Stimulated activated memory B cell treated with anti-CD40 and anti-IgM and Interleukin-4, amounts not matched to agents 10 μg/mL and 1 μg/mL and 100 μg/mL, for 72 hours (primary cell): ENCODE measurements around the gene CST5.
"Not testable (repeated sequence)": the region's sequence is repeated elsewhere in the genome, so short reads cannot be mapped to it uniquely, and the experiment has no call there.

Source experiments
- ATAC-seq: fragments of 150-1000 bp; cut with Tn5 transposase; 2 replicates; pipeline ENCODE4 v1.10.0; 2021
- H3K27ac Mint-ChIP-seq: one replicate; pipeline ENCODE4 v1.8.0; 2022; ENCODE audit warnings: mild to moderate bottlenecking, mixed read lengths
- H3K27me3 Mint-ChIP-seq: one replicate; pipeline ENCODE4 v1.8.0; 2022; ENCODE audit warnings: mixed read lengths
- H3K36me3 Mint-ChIP-seq: one replicate; pipeline ENCODE4 v1.8.0; 2022; ENCODE audit warnings: mixed read lengths
- H3K4me1 Mint-ChIP-seq: one replicate; pipeline ENCODE4 v1.8.0; 2022; ENCODE audit warnings: mixed read lengths
- H3K4me3 Mint-ChIP-seq: one replicate; pipeline ENCODE4 v1.8.0; 2022; ENCODE audit warnings: mild to moderate bottlenecking, moderate library complexity, mixed read lengths
- H3K9me3 Mint-ChIP-seq: one replicate; pipeline ENCODE4 v1.8.0; 2022; ENCODE audit warnings: mixed read lengths

The CST5 gene

DNA sequence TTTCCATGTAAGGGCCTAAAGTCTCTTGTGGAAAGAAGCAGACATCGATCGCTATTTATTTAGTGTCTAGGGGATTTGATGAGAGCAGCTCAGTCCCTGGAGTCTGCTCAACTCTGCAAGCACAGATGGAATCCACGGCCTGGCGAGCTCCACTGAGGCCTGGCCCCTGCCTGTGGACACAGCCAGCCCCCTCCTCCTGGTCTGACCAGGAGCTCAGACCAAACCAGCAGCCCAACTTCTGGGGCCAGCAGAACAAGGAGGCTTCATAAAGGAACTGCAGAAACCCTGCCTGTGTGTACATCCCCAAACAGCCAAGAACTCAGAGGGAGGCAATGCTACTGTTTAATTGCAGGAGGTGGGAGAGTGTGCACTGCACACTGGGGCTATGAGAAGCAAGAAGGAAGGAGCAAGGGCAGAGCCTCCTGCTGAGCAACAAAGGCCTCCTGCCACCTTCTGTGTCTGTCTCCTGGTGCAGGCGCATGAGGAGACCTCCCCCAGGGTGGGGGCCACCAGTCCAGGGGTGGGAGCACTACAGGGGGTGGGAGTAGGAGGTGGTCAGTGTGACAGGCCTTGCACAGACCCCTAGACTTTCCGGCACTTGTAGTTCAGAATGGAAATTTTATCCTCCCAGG lies 3.8 kb downstream of the CST5 start:
- Mint-ChIP-seq H3K27ac (no peak overlapping the region), H3K36me3 (no peaks in the 10 kb centered on the region), H3K27me3 (peaks cover 7% of the 10 kb centered on the region), H3K4me3 (no peak overlapping the region), H3K9me3 (peaks cover 2% of the 10 kb centered on the region), H3K4me1 (no peaks in the 10 kb centered on the region)
- ATAC-seq: no peak

DNA sequence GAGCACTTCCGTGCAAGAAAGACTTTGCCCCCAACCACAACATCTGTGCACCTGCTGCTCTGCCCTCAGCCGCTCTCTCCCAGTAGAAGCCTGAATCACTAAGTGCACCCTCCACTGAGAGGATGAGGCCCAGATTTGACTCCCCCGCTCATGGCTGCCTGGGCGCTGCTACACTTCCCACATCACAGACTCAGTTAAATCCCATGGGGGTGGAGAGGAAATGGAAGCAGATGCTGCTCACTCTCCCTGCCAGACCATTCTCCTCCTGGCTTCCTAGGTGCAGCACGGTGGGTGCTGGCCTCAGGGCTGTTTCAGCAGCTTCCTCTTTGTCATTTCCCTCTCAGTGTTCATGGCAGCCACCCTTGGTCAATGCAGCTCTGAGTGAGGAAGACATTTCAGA lies 4.8 kb downstream of the CST5 start:
- peak; percentile 28 for ATAC-seq
- Mint-ChIP-seq H3K4me3 (no peak overlapping the region), H3K27me3 (peaks cover 15% of the 10 kb centered on the region), H3K9me3 (peaks cover 2% of the 10 kb centered on the region), H3K27ac (no peak overlapping the region), H3K36me3 (no peaks in the 10 kb centered on the region), H3K4me1 (no peaks in the 10 kb centered on the region)

DNA sequence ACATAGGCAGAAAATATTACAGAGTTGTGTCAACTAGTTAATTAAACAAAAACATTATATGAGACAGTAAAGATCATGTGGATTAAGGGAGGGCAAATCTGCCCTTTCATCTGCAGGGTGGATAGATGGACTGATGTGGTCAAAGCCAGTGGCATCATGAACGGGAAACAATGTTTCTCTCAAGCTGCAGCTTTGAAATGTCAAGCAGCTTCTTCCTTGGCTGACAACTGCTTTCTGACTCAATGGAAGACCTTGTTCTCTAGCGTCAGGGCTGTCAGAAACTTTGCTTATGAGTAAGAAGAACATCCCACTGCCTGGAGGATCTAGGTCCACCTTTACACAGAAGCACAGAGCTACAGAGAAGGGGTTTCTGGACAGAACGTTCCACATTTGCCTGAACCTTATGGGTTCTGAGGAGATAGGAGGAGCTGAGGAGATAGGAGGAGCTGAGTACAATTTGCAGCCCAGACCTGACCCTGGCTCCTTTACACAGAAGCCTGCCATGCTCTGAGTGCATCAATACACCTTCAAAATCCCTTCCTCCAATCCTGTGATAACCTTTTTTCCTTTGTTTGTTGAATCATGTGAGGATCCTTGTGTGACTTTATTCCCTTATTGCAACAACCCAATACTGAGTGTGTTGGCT lies 6.1 kb downstream of the CST5 start:
- Mint-ChIP-seq H3K36me3 (no peaks in the 10 kb centered on the region), H3K9me3 (peaks cover 2% of the 10 kb centered on the region), H3K27me3 (peaks cover 26% of the 10 kb centered on the region), H3K4me3 (no peak overlapping the region), H3K27ac (no peak overlapping the region), H3K4me1 (no peaks in the 10 kb centered on the region)
- no peak for ATAC-seq

DNA sequence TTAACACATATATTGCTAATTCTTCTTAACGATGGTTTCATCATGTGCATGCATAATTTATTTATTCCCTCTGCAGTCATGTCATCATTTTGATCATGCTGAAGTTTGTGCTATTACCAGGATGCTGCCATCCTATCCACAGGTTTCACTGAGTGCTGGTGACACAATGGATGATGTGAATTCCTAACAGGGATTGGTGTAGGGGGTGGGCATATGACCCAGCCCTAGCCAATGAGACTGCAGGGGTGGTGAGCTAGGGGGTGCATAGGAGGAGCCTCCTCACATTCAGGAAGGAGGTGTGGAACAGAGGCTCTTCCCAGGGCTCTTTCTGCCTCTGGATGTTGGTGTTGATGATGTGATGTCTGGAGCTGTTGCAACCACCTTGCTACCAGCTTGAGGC lies 7.5 kb downstream of the CST5 start:
- Mint-ChIP-seq H3K9me3 (peaks cover 2% of the 10 kb centered on the region), H3K36me3 (no peaks in the 10 kb centered on the region), H3K4me1 (no peaks in the 10 kb centered on the region), H3K27me3 (peaks cover 29% of the 10 kb centered on the region), H3K4me3 (no peak overlapping the region), H3K27ac (no peak overlapping the region)
- no peak for ATAC-seq

DNA sequence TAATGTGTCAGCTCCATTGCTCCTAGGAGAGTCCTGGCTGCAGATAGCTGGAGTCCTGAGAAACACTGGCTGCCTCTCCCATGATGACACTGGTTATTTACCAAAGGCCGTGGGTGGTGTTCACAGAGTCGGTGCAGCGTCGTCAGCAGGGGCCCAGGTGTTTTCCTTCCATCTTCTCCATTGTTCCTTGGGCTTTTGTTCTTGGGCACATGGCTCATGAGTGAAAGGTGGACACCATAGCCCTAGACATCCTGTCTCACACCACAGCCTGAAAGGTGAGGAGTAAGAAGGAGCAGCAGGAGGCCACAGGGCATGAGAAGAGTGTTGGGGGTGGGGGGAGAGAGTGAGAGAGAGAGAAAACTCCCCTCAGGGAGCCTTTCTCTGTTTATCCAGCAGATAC lies 9.1 kb downstream of the CST5 start:
- Mint-ChIP-seq H3K4me3 (no peak overlapping the region), H3K27me3 (peaks cover 29% of the 10 kb centered on the region)

DNA sequence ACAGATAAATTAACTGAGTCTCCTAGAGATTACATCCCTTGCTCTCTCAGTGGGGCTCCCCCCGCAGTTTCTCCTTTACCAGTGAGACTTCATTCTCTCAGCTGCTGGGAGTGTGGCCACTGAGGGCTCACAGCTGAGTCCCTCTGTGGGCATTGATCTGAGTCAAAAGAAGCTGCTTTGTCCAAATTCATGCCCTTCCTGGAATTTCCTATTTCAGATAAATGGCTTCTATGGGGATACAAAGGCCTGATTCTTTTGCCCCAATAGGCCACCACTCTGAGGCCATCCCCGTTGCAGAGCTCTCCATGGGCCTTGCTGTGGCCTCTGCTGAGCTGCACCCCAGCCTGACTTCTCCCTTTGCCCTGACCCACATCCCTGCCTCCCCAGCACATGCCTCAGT lies 10.0 kb downstream of the CST5 start:
- Mint-ChIP-seq H3K27me3 (peaks cover 23% of the 10 kb centered on the region), H3K4me1 (no peaks in the 10 kb centered on the region), H3K36me3 (no peaks in the 10 kb centered on the region), H3K4me3 (no peak overlapping the region), H3K27ac (no peak overlapping the region), H3K9me3 (peaks cover 2% of the 10 kb centered on the region)
- no peak for ATAC-seq

More for the DNA sequence above, 9.1 kb downstream of the CST5 start:
- Mint-ChIP-seq H3K4me1 (no peaks in the 10 kb centered on the region), H3K27ac (no peak overlapping the region), H3K36me3 (no peaks in the 10 kb centered on the region), H3K9me3 (peaks cover 2% of the 10 kb centered on the region)
- ATAC-seq: no peak

DNA sequence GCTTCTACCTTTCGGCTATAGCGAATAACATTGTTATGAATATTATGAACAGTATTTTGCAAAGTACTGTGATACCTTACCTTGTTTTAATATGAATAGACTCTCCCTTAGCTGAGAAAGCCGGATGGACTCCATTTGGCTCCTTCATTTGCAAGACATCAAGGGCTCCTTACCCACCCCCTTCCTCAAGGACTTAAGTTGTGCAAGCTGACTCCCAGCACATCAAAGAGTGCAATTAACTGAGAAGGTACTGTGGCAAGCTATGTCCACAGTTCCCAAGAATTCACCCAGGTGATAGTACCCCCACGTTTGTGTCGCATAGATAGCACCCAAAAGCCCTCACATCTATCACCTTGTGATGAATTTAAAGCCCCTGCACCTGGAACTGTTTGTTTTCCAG lies 11.2 kb downstream of the CST5 start:
- Mint-ChIP-seq H3K36me3 (no peaks in the 10 kb centered on the region), H3K4me1 (no peaks in the 10 kb centered on the region), H3K9me3 (peaks cover 2% of the 10 kb centered on the region), H3K27ac (no peak overlapping the region), H3K4me3 (no peak overlapping the region), H3K27me3 (peaks cover 22% of the 10 kb centered on the region)
- ATAC-seq: no peak

DNA sequence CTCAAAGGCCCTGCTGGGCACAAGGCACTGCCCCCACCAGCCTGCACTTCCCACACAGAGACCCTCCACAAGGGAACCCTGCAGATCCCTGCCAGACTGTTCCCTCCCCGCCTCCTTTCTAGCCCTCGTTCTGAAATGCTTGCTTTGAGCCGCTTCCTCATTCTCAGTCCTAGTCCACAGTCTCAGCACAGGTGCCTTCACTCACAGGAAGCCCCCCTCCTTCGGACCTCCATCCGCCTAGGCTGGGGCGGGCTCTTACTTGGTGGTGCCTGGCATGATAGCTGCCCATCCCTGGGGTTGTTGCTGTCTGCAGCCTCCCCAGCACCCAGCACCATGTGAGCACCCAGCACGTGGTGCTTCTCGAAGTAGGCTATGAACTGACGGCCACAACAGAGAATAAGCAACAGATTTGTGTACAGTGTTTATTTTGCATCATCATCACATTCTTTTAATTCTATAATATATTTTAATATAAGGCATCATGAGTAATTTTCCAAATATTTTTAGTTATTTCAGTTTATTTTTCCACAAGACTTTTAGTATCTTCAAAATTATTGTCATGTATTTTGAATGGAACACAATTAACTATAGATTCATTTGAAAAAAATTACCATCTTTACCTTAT lies 12.3 kb downstream of the CST5 start:
- H3K4me3 Mint-ChIP-seq: no peak overlapping the region
- peaks cover 22% of the 10 kb centered on the region for H3K27me3 Mint-ChIP-seq
- H3K36me3 Mint-ChIP-seq: no peaks in the 10 kb centered on the region
- ATAC-seq: peak; percentile 36
- no peaks in the 10 kb centered on the region for H3K9me3 Mint-ChIP-seq
- no peaks in the 10 kb centered on the region for H3K4me1 Mint-ChIP-seq
- no peak overlapping the region for H3K27ac Mint-ChIP-seq

DNA sequence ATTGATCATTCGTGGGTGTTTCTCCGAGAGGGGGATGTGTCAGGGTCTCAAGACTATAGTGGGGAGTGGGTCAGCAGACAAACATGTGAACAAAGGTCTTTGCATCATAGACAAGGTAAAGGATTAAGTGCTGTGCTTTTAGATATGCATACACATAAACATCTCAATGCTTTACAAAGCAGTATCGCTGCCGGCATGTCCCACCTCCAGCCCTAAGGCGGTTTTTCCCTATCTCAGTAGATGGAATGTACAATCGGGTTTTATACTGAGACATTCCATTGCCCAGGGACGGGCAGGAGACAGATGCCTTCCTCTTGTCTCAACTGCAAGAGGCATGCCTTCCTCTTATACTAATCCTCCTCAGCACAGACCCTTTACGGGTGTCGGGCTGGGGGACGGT lies 18.8 kb downstream of the CST5 start:
- not testable (repeated sequence) for H3K4me3 Mint-ChIP-seq, ATAC-seq, H3K27me3 Mint-ChIP-seq, H3K36me3 Mint-ChIP-seq, H3K4me1 Mint-ChIP-seq, H3K9me3 Mint-ChIP-seq, H3K27ac Mint-ChIP-seq

DNA sequence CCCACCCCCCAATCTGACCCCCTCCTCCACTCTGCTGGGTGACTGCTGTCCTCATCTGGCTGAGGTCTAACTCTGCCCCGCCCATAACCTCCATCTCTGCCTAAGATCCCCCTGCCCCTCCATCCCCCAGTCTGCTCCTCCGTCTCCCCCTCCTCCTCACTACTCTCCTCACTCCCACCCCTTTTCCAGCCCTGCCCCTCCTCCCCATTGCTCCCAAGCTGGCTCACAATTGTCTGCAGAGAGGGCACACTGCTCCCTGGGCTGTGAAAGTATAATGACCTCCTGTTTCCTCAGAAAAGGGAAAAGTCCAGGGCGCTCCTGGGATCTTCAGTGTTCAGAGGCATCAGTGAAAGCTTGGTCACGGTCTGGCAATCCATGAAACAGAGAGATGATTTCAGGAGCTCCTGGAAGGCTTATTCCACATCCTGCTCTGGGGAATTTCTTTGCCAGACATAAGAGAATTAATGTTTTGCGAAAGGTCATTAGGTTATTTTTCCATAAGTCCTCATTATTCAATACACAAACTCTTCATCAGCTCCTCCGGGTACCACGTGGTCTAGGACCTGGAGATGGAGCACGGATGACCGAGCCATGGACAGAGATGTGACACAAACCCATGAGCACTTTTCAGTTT lies 21.5 kb downstream of the CST5 start:
- no peak overlapping the region for H3K4me3 Mint-ChIP-seq
- no peak for ATAC-seq
- H3K4me1 Mint-ChIP-seq: no peaks in the 10 kb centered on the region
- no peaks in the 10 kb centered on the region for H3K9me3 Mint-ChIP-seq
- H3K27me3 Mint-ChIP-seq: no peaks in the 10 kb centered on the region
- H3K36me3 Mint-ChIP-seq: no peaks in the 10 kb centered on the region
- H3K27ac Mint-ChIP-seq: no peak overlapping the region

DNA sequence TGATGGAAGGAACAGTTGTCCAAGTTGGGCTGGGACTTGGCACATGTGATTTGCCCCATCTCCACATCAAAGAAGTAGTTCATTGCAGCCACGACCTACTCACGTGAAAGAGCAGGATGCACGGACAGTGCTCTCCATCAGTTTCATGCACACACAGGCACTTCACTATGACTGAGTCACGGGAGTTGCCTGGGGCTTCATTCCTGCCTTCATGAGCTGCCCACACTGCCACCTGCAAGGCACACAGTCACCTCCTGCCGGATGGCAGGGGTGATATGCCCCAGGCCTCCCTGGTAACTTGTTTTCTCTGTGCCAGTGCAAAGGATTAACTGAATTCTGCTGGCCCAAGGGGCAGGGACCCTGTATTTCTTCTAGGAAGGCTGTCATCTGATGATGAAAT lies 22.8 kb downstream of the CST5 start:
- Mint-ChIP-seq H3K4me1 (no peaks in the 10 kb centered on the region), H3K4me3 (no peak overlapping the region), H3K36me3 (no peaks in the 10 kb centered on the region), H3K9me3 (no peaks in the 10 kb centered on the region), H3K27me3 (no peaks in the 10 kb centered on the region), H3K27ac (no peak overlapping the region)
- ATAC-seq: no peak

DNA sequence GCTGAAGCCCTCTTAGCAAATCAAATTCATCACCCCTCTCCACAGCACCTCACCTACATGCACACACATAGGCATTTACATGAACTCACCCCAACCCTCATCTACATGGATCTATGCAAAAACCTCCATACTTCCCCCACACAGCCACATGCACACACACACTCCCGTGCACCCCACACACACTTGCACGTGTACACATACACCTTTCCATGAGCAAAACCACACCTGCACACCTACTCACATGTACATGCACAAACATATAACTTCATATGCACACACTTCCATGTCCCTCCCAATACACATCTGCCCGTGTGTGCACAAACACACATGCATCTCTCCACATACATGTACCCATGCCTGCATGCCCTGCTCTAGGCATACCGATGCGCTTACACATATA lies 23.3 kb downstream of the CST5 start:
- no peak for ATAC-seq
- Mint-ChIP-seq H3K36me3 (no peaks in the 10 kb centered on the region), H3K4me1 (no peaks in the 10 kb centered on the region), H3K27ac (no peak overlapping the region), H3K4me3 (no peak overlapping the region), H3K27me3 (no peaks in the 10 kb centered on the region), H3K9me3 (no peaks in the 10 kb centered on the region)

DNA sequence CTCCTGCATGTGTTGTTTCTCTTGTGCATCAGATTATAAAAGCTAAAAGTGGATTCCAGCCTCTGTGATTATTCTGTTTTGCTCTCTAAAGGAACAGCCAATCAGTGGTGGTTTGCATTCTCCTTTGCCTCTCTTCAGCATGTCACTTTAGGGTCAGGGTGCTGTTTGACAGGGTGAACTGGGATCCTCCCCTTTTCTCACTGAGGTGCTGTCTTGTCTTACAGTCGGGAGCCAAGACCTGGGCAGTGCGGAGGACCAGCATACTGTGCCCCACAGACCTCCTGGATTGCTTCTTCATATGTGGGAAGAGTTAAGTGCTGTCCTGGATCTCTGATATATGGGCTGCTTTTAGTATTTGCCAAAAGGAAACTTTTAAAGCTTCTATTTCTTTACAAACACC lies 37.9 kb downstream of the CST5 start:
- no peaks in the 10 kb centered on the region for H3K4me1 Mint-ChIP-seq
- no peak for ATAC-seq
- peaks cover 3% of the 10 kb centered on the region for H3K9me3 Mint-ChIP-seq
- H3K27ac Mint-ChIP-seq: no peak overlapping the region
- H3K36me3 Mint-ChIP-seq: no peaks in the 10 kb centered on the region
- no peak overlapping the region for H3K4me3 Mint-ChIP-seq
- H3K27me3 Mint-ChIP-seq: no peaks in the 10 kb centered on the region

DNA sequence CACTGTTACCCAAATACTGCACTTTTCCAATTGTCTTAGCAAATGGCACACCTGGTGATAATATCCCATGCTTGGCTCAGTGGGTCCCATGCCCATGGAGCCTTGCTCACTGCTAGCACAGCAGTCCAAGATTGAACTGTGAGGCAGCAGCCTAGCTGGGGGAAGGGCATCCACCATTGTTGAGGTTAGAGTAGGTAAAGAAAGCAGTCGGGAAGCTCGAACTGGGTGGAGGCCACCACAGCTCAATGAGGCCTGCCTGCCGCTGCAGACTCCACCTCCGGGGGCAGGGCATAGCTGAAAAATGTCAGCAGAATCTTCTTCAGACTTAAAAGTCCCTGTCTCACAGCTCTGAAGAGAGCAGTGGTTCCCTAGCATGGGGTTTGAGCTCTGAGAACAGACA lies 43.8 kb downstream of the CST5 start:
- no peak for ATAC-seq

DNA sequence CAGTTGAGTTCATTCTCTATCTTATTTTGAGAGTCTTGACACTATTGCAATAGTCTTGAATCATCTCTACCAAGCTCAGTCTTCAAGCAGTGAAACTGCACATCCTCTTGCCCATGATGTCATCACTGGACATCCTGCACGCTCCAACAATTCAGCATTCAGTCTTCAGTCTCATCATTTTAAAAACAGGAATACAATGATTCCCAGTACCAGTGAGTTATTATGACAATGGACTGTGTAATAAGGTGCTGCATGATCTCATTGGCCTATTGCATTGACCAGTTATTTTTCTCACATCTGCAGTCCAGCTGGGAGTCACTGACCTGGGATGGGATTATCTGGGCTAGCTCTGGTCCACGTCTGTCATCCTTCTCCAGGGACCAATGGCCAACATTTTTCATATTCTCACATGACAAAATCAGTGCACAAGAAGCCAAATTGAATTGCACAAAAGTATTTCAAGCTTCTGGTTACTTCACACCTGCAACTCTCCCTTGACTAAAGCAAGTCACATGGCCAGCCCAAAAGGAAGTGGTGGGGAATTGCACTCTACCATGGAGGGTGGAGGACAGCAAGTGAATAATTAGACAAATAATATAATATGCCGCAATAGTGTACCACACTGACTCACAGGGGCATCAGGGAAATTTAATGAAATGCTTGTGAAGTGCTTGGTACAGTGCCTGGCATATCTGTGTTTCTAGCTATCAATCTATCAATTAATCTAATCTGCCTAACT lies 46.6 kb downstream of the CST5 start:
- Mint-ChIP-seq H3K9me3 (peaks cover 2% of the 10 kb centered on the region), H3K36me3 (no peaks in the 10 kb centered on the region), H3K4me3 (no peak overlapping the region), H3K27me3 (no peaks in the 10 kb centered on the region), H3K27ac (no peak overlapping the region), H3K4me1 (no peaks in the 10 kb centered on the region)
- ATAC-seq: no peak

More for the DNA sequence above, 43.8 kb downstream of the CST5 start:
- no peaks in the 10 kb centered on the region for H3K36me3 Mint-ChIP-seq
- no peak overlapping the region for H3K27ac Mint-ChIP-seq
- no peaks in the 10 kb centered on the region for H3K4me1 Mint-ChIP-seq
- H3K4me3 Mint-ChIP-seq: no peak overlapping the region
- no peaks in the 10 kb centered on the region for H3K27me3 Mint-ChIP-seq
- H3K9me3 Mint-ChIP-seq: peaks cover 2% of the 10 kb centered on the region
